Liver (tissue), 9 donors: ENCODE data around the gene ARHGEF25. TPM values are rescaled to one million over a fixed set of nuclear protein-coding genes. Genes with fewer than 3 reads are reported as not detected.

Experiments used
- DNase-seq: peaks from one replicate; pipeline ENCODE4 v3.0.0-alpha.2; 2017; ENCODE audit warnings: low spot score
- H3K27ac ChIP-seq, 2 donors: one replicate each; pipeline ENCODE4 v1.7.0; 2013; ENCODE audit warnings: inconsistent platforms in 2 of 2, low read length in 2 of 2, control low read depth in 1 of 2, low read depth in 1 of 2, mild to moderate bottlenecking in 1 of 2
- H3K27me3 ChIP-seq, 4 donors: one replicate each; pipeline versions ENCODE4 v1.6.1 to v1.7.0; 2013; ENCODE audit warnings: low read length in 3 of 4, inconsistent platforms in 1 of 4, mild to moderate bottlenecking in 1 of 4, moderate library complexity in 1 of 4; ENCODE audit not compliant: control insufficient read depth in 4 of 4, insufficient read depth in 4 of 4
- H3K36me3 ChIP-seq, 4 donors: one replicate each; pipeline versions ENCODE4 v1.6.1 to v1.7.0; 2013; ENCODE audit warnings: low read length in 3 of 4, mild to moderate bottlenecking in 3 of 4, low read depth in 1 of 4, moderate library complexity in 1 of 4; ENCODE audit not compliant: control insufficient read depth in 4 of 4, insufficient read depth in 3 of 4
- H3K4me1 ChIP-seq, 4 donors: one replicate each; pipeline versions ENCODE4 v1.6.1 to v1.7.0; 2013; ENCODE audit warnings: low read length in 3 of 4, mild to moderate bottlenecking in 3 of 4, moderate library complexity in 1 of 4; ENCODE audit not compliant: control insufficient read depth in 4 of 4, insufficient read depth in 4 of 4
- H3K4me3 ChIP-seq, 3 donors: one replicate each; pipeline versions ENCODE4 v1.6.1 to v1.7.0; 2013; ENCODE audit warnings: low read length in 3 of 3, control low read depth in 1 of 3, low read depth in 1 of 3, mild to moderate bottlenecking in 1 of 3
- H3K9ac ChIP-seq, 2 donors: one replicate each; pipeline ENCODE4 v1.7.0; 2013; ENCODE audit warnings: low read length in 2 of 2, mild to moderate bottlenecking in 2 of 2, moderate library complexity in 2 of 2, control low read depth in 1 of 2, low read depth in 1 of 2
- H3K9me3 ChIP-seq, 4 donors: one replicate each; pipeline versions ENCODE4 v1.6.1 to v1.7.0; 2013; ENCODE audit warnings: low read length in 3 of 4; ENCODE audit not compliant: control insufficient read depth in 4 of 4
- EGR1 ChIP-seq, 2 donors: IDR thresholded peaks; 2 replicates each; pipeline ENCODE4 v1.6.1; 2016 to 2018; ENCODE audit warnings: antibody characterized with exemption in 2 of 2, low read depth in 2 of 2
- FOXA1 ChIP-seq: IDR thresholded peaks from 2 replicates; pipeline ENCODE4 v1.6.1; 2016; ENCODE audit warnings: antibody characterized with exemption
- FOXA2 ChIP-seq: IDR thresholded peaks from 2 replicates; pipeline ENCODE4 v1.6.1; 2016; ENCODE audit warnings: antibody characterized with exemption
- GABPA ChIP-seq, 2 donors: IDR thresholded peaks in 1 of 2; conservative IDR thresholded peaks in 1 of 2; 2 replicates each; pipeline ENCODE4 v1.6.1; 2016; ENCODE audit warnings: antibody characterized with exemption in 2 of 2, mild to moderate bottlenecking in 1 of 2, moderate library complexity in 1 of 2
- HNF4A ChIP-seq, 2 donors: conservative IDR thresholded peaks; 2 replicates each; pipeline ENCODE4 v1.6.1; 2016; ENCODE audit warnings: antibody characterized with exemption in 2 of 2, mild to moderate bottlenecking in 2 of 2
- HNF4G ChIP-seq: IDR thresholded peaks from 2 replicates; pipeline ENCODE4 v1.6.1; 2016; ENCODE audit warnings: antibody characterized with exemption
- JUND ChIP-seq, 2 donors: IDR thresholded peaks; 2 replicates each; pipeline ENCODE4 v1.6.1; 2016; ENCODE audit warnings: antibody characterized with exemption in 2 of 2
- NR2F2 ChIP-seq: IDR thresholded peaks from 2 replicates; pipeline ENCODE4 v1.6.1; 2016; ENCODE audit warnings: antibody characterized with exemption
- RAD21 ChIP-seq, 2 donors: IDR thresholded peaks; 2 replicates each; pipeline ENCODE4 v1.6.1; 2016; ENCODE audit warnings: antibody characterized with exemption in 2 of 2, mild to moderate bottlenecking in 2 of 2
- REST ChIP-seq: IDR thresholded peaks from 2 replicates; pipeline ENCODE4 v1.6.1; 2016; ENCODE audit warnings: antibody characterized with exemption, mild to moderate bottlenecking
- RXRA ChIP-seq, 2 donors: IDR thresholded peaks; 2 replicates each; pipeline ENCODE4 v1.6.1; 2017 to 2018; ENCODE audit warnings: antibody characterized with exemption in 2 of 2, mild to moderate bottlenecking in 1 of 2
- YY1 ChIP-seq: IDR thresholded peaks from 2 replicates; pipeline ENCODE4 v1.6.1; 2016; ENCODE audit warnings: antibody characterized with exemption, mild to moderate bottlenecking
- WGBS: extraction: QIAGEN DNeasy Blood & Tissue Kit; methylation state at CpG from one replicate; pipeline ENCODE4 v1.1.7; 2013; 5-methylcytosine and 5-hydroxymethylcytosine counted together
- polyA plus RNA-seq, 2 donors: library from polyadenylated mRNA; stranded (reverse) in 1 of 2; unstranded in 1 of 2; fragments of 200-250 nt in 1 of 2; fragments of >200 nt in 1 of 2; fragmentation: Nextera tagmentation in 1 of 2; extraction: Ambion mirVana in 1 of 2; gene quantifications; one replicate each; pipeline versions ENCODE4 v1.2.1 to v1.2.3, GENCODE V29; 2013 to 2015
- total RNA-seq, 2 donors: library from RNA; depleted of rRNA; stranded (reverse); fragments of >200 nt; gene quantifications; one replicate each; pipeline ENCODE4 v1.2.3, GENCODE V29; 2014
- TF ChIP-seq, protein P1 (sequence below): IDR thresholded peaks from 2 replicates; pipeline ENCODE4 v1.6.1; 2016; ENCODE audit warnings: antibody characterized with exemption
- TF ChIP-seq, protein P2 (sequence below): IDR thresholded peaks from 2 replicates; pipeline ENCODE4 v1.6.1; 2016; ENCODE audit warnings: antibody characterized with exemption
- TF ChIP-seq, protein P3 (sequence below): IDR thresholded peaks from 2 replicates; pipeline ENCODE4 v1.6.1; 2016; ENCODE audit warnings: antibody characterized with exemption
- TF ChIP-seq, protein P4 (sequence below): fragments of 150-350 bp; IDR thresholded peaks from 2 replicates; pipeline ENCODE4 v1.5.1; 2017; ENCODE audit warnings: improper control_type of control experiment, low read depth, low read length; ENCODE audit not compliant: missing input control
- donor health status: healthy.
- donor health status: healthy.
- donor health status: healthy.
- donor health status: healthy.
- donor health status: healthy.

ARHGEF25 gene
- total and polyA plus RNA-seq, 4 donors, result 0.57 to 2.3 (median 1.9) TPM

- H3K9me3 ChIP-seq, result no peaks in the 10 kb centered on the region
- H3K4me3 ChIP-seq, result no peak overlapping the region
- 57% methylated on average over 6 of the region's 6 CpGs for WGBS
- no peaks in the 10 kb centered on the region for H3K36me3 ChIP-seq
- peaks cover 6 to 23% (median 11%) of the 10 kb centered on the region in 4 donors for H3K4me1 ChIP-seq
- DNase-seq, result no peak
- no peak overlapping the region for H3K9ac ChIP-seq
- TF ChIP-seq, protein P1, sequence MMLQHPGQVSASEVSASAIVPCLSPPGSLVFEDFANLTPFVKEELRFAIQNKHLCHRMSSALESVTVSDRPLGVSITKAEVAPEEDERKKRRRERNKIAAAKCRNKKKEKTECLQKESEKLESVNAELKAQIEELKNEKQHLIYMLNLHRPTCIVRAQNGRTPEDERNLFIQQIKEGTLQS, result no peak
- TF ChIP-seq NR2F2, result no peak
- TF ChIP-seq HNF4G, result no peak
- no peak for TF ChIP-seq REST
- no peak for TF ChIP-seq GABPA (IDR thresholded peaks at IDR 0.05 in 1 of 2, conservative IDR thresholded peaks at IDR 0.05 in 1 of 2)
- TF ChIP-seq, protein P2, sequence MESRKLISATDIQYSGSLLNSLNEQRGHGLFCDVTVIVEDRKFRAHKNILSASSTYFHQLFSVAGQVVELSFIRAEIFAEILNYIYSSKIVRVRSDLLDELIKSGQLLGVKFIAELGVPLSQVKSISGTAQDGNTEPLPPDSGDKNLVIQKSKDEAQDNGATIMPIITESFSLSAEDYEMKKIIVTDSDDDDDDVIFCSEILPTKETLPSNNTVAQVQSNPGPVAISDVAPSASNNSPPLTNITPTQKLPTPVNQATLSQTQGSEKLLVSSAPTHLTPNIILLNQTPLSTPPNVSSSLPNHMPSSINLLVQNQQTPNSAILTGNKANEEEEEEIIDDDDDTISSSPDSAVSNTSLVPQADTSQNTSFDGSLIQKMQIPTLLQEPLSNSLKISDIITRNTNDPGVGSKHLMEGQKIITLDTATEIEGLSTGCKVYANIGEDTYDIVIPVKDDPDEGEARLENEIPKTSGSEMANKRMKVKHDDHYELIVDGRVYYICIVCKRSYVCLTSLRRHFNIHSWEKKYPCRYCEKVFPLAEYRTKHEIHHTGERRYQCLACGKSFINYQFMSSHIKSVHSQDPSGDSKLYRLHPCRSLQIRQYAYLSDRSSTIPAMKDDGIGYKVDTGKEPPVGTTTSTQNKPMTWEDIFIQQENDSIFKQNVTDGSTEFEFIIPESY, result no peak
- no peak for TF ChIP-seq HNF4A (conservative IDR thresholded peaks at IDR 0.05)
- no peak for TF ChIP-seq JUND (IDR thresholded peaks at IDR 0.05)
- TF ChIP-seq, protein P3, sequence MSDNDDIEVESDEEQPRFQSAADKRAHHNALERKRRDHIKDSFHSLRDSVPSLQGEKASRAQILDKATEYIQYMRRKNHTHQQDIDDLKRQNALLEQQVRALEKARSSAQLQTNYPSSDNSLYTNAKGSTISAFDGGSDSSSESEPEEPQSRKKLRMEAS, result no peak
- TF ChIP-seq RXRA (IDR thresholded peaks at IDR 0.05), result no peak
- no peak for TF ChIP-seq RAD21 (IDR thresholded peaks at IDR 0.05)
- no peak for TF ChIP-seq EGR1 (IDR thresholded peaks at IDR 0.05; ENCODE audit: low read depth in 2 of 2)
- no peak for TF ChIP-seq YY1
- no peak for TF ChIP-seq FOXA2
- TF ChIP-seq FOXA1, result no peak
- TF ChIP-seq, protein P4, sequence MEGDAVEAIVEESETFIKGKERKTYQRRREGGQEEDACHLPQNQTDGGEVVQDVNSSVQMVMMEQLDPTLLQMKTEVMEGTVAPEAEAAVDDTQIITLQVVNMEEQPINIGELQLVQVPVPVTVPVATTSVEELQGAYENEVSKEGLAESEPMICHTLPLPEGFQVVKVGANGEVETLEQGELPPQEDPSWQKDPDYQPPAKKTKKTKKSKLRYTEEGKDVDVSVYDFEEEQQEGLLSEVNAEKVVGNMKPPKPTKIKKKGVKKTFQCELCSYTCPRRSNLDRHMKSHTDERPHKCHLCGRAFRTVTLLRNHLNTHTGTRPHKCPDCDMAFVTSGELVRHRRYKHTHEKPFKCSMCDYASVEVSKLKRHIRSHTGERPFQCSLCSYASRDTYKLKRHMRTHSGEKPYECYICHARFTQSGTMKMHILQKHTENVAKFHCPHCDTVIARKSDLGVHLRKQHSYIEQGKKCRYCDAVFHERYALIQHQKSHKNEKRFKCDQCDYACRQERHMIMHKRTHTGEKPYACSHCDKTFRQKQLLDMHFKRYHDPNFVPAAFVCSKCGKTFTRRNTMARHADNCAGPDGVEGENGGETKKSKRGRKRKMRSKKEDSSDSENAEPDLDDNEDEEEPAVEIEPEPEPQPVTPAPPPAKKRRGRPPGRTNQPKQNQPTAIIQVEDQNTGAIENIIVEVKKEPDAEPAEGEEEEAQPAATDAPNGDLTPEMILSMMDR, result no peak
- peaks cover 8 to 18% (median 15%) of the 10 kb centered on the region in 4 donors for H3K27me3 ChIP-seq
- no peak overlapping the region for H3K27ac ChIP-seq
Measured at GRCh38 chr12:57630891-57631433, 19.7 kb downstream of the ARHGEF25 start.
